HepG2 (cell line): ENCODE measurements around the gene ZNF292. TPM values are rescaled to one million over a fixed set of nuclear protein-coding genes. Genes with fewer than 3 reads are reported as not detected.
A peak's percentile ranks its signal among the peaks of the same experiment; 100 is the strongest.

Experiments
- DNMT3B ChIP-seq: conservative IDR thresholded peaks from 2 replicates; pipeline ENCODE4 v1.6.1; 2016; ENCODE audit warnings: missing biosample characterization, control low read depth
- FOSL1 ChIP-seq: sonication (generic); formaldehyde crosslinking; IDR thresholded peaks from 2 replicates; pipeline ENCODE4 v1.9.0; 2021; ENCODE audit warnings: missing genetic modification reagents, borderline replicate concordance
- GFI1 ChIP-seq: sonication (generic); formaldehyde crosslinking; IDR thresholded peaks from 2 replicates; pipeline ENCODE4 v1.5.0; 2020; ENCODE audit warnings: missing genetic modification reagents, mild to moderate bottlenecking, borderline replicate concordance
- GLI4 ChIP-seq: sonication (generic); formaldehyde crosslinking; IDR thresholded peaks from 2 replicates; pipeline ENCODE4 v1.5.1; 2020; ENCODE audit warnings: missing genetic modification reagents, mild to moderate bottlenecking, moderate library complexity, borderline replicate concordance
- HMG20B ChIP-seq: conservative IDR thresholded peaks from 2 replicates; pipeline ENCODE4 v1.6.1; 2016; ENCODE audit warnings: missing genetic modification reagents, missing compliant biosample characterization
- KMT2B ChIP-seq: IDR thresholded peaks from 2 replicates; pipeline ENCODE4 v1.6.1; 2016; ENCODE audit warnings: missing genetic modification reagents, missing compliant biosample characterization
- MEIS1 ChIP-seq: sonication (generic); formaldehyde crosslinking; IDR thresholded peaks from 2 replicates; pipeline ENCODE4 v1.9.0; 2021; ENCODE audit warnings: mild to moderate bottlenecking, missing genetic modification reagents, moderate library complexity, borderline replicate concordance
- PAX8 ChIP-seq: sonication (generic); formaldehyde crosslinking; IDR thresholded peaks from 2 replicates; pipeline ENCODE4 v1.8.0; 2022; ENCODE audit warnings: mild to moderate bottlenecking, missing genetic modification reagents, borderline replicate concordance
- SYNCRIP ChIP-seq: fragments of 200-400 bp; formaldehyde crosslinking; IDR thresholded peaks from 2 replicates; pipeline ENCODE4 v1.6.1; 2018; ENCODE audit warnings: mild to moderate bottlenecking, low read depth, low read length; ENCODE audit not compliant: insufficient read depth
- ZNF30 ChIP-seq: sonication (generic); formaldehyde crosslinking; IDR thresholded peaks from 2 replicates; pipeline ENCODE4 v1.5.0; 2020; ENCODE audit warnings: mild to moderate bottlenecking, missing genetic modification reagents
- ZNF616 ChIP-seq: sonication (generic); formaldehyde crosslinking; IDR thresholded peaks from 2 replicates; pipeline ENCODE4 v1.5.0; 2020; ENCODE audit warnings: low read depth, mild to moderate bottlenecking, missing genetic modification reagents
- ZNF761 ChIP-seq: sonication (generic); formaldehyde crosslinking; conservative IDR thresholded peaks from 2 replicates; pipeline ENCODE4 v1.4.0; 2020; ENCODE audit warnings: mild to moderate bottlenecking, missing genetic modification reagents
- ZNF792 ChIP-seq: IDR thresholded peaks from 2 replicates; pipeline ENCODE4 v1.6.1; 2016
- ZSCAN21 ChIP-seq: sonication (generic); formaldehyde crosslinking; IDR thresholded peaks from 2 replicates; pipeline ENCODE4 v1.8.0; 2022; ENCODE audit warnings: mild to moderate bottlenecking, missing genetic modification reagents, moderate library complexity, borderline replicate concordance
- polyA plus RNA-seq, 8 experiments: library from polyadenylated mRNA; depleted of rRNA in 3 of 8; stranded (reverse) in 7 of 8; unstranded in 1 of 8; fragments of >200 nt; fragmentation: Illumina TruSeq in 4 of 8; extraction: Trizol in 4 of 8; gene quantifications; 2 replicates each; pipeline versions ENCODE4 v1.2.1 to v1.2.3, GENCODE V29; 2011 to 2016; ENCODE audit warnings: low read depth in 4 of 8, missing spikeins in 1 of 8, mixed read lengths in 1 of 8; ENCODE audit not compliant: insufficient read depth in 1 of 8
- total RNA-seq, 5 experiments: library from RNA; depleted of rRNA; stranded (reverse); fragments of >200 nt; fragmentation: Illumina TruSeq; extraction: Trizol; gene quantifications; 2 replicates each; pipeline ENCODE4 v1.2.3, GENCODE V29; 2016; ENCODE audit warnings: low read depth in 1 of 5
- TF ChIP-seq, protein P1 (sequence below), 2 experiments: IDR thresholded peaks; 2 replicates each; pipeline ENCODE4 v1.6.1; 2011 to 2012; ENCODE audit warnings: low read length in 2 of 2, borderline replicate concordance in 1 of 2, low read depth in 1 of 2, mild to moderate bottlenecking in 1 of 2, moderate library complexity in 1 of 2
- TF ChIP-seq, protein P2 (sequence below): sonication (generic); formaldehyde crosslinking; IDR thresholded peaks from 2 replicates; pipeline ENCODE4 v1.4.0; 2020; ENCODE audit warnings: missing genetic modification reagents, borderline replicate concordance
- TF ChIP-seq, protein P3 (sequence below): sonication (generic); formaldehyde crosslinking; IDR thresholded peaks from 2 replicates; pipeline ENCODE4 v1.8.0; 2022; ENCODE audit warnings: mild to moderate bottlenecking, missing genetic modification reagents, moderate library complexity
- TF ChIP-seq, protein P4 (sequence below): sonication (generic); formaldehyde crosslinking; IDR thresholded peaks from 2 replicates; pipeline ENCODE4 v1.5.0; 2020; ENCODE audit warnings: mild to moderate bottlenecking, low read depth, missing genetic modification reagents, borderline replicate concordance
- TF ChIP-seq, protein P5 (sequence below): sonication (generic); formaldehyde crosslinking; IDR thresholded peaks from 2 replicates; pipeline ENCODE4 v1.4.0; 2020; ENCODE audit warnings: missing genetic modification reagents
- TF ChIP-seq, protein P6 (sequence below): sonication (generic); formaldehyde crosslinking; IDR thresholded peaks from 2 replicates; pipeline ENCODE4 v1.4.0; 2020; ENCODE audit warnings: mild to moderate bottlenecking, missing genetic modification reagents

ZNF292 gene
- total and polyA plus RNA-seq, 2 of the 13 experiments (the other 11 are each of a cell fraction or from before 2014, with no cell fraction given) = 9.9 to 12.8 TPM

DNA sequence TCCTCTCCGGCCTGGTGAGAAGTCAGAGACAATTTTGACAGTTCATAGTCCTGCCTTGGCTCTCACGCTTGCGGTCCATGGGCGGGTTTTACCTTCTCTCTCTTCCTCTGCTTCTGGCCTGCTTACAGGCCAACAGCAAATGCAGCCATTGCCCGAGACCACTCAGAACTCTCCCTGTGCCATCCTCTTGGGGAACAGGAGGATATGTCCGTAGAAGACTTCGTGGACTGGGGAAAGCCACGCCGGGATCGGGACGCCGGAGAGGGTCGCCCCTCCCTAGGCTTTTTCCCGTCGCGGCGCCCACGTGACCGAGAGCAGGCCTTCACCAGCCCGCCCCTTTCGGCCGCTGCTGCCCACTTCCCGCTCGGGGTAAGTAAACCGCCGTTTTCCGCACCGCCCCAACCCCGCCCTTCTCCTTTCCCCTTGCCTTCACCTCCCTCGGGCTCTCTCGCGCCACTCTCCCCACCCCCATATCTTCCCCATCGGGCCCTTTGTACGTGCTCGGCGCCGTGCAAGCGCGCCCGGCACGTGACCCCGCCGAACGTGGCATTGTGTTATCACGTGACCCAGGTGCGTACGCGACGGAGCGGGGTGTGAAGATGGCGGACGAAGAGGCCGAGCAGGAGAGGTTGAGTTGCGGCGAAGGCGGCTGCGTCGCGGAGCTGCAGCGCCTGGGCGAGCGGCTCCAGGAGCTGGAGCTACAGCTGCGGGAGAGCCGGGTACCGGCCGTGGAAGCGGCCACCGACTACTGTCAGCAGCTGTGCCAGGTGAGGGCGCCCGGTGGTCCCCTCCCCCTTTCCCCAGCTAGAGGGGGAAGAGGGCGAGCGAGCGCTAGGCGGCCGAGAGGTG, at the start of gene ZNF292 (continued):
- TF ChIP-seq, protein P1, sequence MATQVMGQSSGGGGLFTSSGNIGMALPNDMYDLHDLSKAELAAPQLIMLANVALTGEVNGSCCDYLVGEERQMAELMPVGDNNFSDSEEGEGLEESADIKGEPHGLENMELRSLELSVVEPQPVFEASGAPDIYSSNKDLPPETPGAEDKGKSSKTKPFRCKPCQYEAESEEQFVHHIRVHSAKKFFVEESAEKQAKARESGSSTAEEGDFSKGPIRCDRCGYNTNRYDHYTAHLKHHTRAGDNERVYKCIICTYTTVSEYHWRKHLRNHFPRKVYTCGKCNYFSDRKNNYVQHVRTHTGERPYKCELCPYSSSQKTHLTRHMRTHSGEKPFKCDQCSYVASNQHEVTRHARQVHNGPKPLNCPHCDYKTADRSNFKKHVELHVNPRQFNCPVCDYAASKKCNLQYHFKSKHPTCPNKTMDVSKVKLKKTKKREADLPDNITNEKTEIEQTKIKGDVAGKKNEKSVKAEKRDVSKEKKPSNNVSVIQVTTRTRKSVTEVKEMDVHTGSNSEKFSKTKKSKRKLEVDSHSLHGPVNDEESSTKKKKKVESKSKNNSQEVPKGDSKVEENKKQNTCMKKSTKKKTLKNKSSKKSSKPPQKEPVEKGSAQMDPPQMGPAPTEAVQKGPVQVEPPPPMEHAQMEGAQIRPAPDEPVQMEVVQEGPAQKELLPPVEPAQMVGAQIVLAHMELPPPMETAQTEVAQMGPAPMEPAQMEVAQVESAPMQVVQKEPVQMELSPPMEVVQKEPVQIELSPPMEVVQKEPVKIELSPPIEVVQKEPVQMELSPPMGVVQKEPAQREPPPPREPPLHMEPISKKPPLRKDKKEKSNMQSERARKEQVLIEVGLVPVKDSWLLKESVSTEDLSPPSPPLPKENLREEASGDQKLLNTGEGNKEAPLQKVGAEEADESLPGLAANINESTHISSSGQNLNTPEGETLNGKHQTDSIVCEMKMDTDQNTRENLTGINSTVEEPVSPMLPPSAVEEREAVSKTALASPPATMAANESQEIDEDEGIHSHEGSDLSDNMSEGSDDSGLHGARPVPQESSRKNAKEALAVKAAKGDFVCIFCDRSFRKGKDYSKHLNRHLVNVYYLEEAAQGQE (IDR thresholded peaks at IDR 0.05; ENCODE audit: borderline replicate concordance in 1 of 2, low read depth in 1 of 2, low read length in 2 of 2) = peak in 1 of 2 experiments; percentile 48; a peak in 1 of 4 replicates
- TF ChIP-seq MEIS1 (CRISPR knock-in tag) = peak; percentile 91
- TF ChIP-seq PAX8 = no peak
- TF ChIP-seq, protein P2, sequence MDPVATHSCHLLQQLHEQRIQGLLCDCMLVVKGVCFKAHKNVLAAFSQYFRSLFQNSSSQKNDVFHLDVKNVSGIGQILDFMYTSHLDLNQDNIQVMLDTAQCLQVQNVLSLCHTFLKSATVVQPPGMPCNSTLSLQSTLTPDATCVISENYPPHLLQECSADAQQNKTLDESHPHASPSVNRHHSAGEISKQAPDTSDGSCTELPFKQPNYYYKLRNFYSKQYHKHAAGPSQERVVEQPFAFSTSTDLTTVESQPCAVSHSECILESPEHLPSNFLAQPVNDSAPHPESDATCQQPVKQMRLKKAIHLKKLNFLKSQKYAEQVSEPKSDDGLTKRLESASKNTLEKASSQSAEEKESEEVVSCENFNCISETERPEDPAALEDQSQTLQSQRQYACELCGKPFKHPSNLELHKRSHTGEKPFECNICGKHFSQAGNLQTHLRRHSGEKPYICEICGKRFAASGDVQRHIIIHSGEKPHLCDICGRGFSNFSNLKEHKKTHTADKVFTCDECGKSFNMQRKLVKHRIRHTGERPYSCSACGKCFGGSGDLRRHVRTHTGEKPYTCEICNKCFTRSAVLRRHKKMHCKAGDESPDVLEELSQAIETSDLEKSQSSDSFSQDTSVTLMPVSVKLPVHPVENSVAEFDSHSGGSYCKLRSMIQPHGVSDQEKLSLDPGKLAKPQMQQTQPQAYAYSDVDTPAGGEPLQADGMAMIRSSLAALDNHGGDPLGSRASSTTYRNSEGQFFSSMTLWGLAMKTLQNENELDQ = no peak
- TF ChIP-seq ZSCAN21 (CRISPR knock-in tag) = peak; percentile 94
- peak; percentile 83; the same call in 1 of the 2 replicates for TF ChIP-seq DNMT3B (CRISPR knock-in tag)
- no peak for TF ChIP-seq HMG20B (CRISPR knock-in tag)
- TF ChIP-seq, protein P3, sequence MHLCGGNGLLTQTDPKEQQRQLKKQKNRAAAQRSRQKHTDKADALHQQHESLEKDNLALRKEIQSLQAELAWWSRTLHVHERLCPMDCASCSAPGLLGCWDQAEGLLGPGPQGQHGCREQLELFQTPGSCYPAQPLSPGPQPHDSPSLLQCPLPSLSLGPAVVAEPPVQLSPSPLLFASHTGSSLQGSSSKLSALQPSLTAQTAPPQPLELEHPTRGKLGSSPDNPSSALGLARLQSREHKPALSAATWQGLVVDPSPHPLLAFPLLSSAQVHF (CRISPR knock-in tag) = peak; percentile 99
- TF ChIP-seq ZNF792 (CRISPR knock-in tag) = peak; percentile 92
- TF ChIP-seq, protein P4, sequence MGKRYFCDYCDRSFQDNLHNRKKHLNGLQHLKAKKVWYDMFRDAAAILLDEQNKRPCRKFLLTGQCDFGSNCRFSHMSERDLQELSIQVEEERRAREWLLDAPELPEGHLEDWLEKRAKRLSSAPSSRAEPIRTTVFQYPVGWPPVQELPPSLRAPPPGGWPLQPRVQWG = no peak; the same call in 1 of the 2 replicates
- TF ChIP-seq ZNF30 = peak; percentile 87; the same call in 1 of the 2 replicates
- peak; percentile 98 for TF ChIP-seq ZNF616 (CRISPR knock-in tag)
- no peak for TF ChIP-seq SYNCRIP
- no peak for TF ChIP-seq GLI4 (CRISPR knock-in tag)
- TF ChIP-seq ZNF761 (CRISPR knock-in tag) = peak; percentile 95
- TF ChIP-seq, protein P5, sequence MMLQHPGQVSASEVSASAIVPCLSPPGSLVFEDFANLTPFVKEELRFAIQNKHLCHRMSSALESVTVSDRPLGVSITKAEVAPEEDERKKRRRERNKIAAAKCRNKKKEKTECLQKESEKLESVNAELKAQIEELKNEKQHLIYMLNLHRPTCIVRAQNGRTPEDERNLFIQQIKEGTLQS (CRISPR knock-in tag) = no peak
- TF ChIP-seq KMT2B (CRISPR knock-in tag) = peak; percentile 98
- no peak for TF ChIP-seq FOSL1
- TF ChIP-seq GFI1 (CRISPR knock-in tag) = peak; percentile 81
- TF ChIP-seq, protein P6, sequence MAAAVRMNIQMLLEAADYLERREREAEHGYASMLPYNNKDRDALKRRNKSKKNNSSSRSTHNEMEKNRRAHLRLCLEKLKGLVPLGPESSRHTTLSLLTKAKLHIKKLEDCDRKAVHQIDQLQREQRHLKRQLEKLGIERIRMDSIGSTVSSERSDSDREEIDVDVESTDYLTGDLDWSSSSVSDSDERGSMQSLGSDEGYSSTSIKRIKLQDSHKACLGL = peak; percentile 98
